CD4-positive, CD25-positive, alpha-beta regulatory T cell (primary cell): ENCODE data around the gene GUCY2D. TPM values are rescaled to one million over a fixed set of nuclear protein-coding genes. Genes with fewer than 3 reads are reported as not detected.

Experiments used
- ATAC-seq, 2 donors: fragments of 150-1000 bp; cut with Tn5 transposase; one replicate each; pipeline ENCODE4 v1.10.0; 2021; ENCODE audit warnings: low read depth in 2 of 2, moderate number of reproducible peaks in 2 of 2, moderate library complexity in 1 of 2
- DNase-seq, 3 donors: peaks; one replicate each; pipeline versions ENCODE4 v3.0.0 to v3.0.0-alpha.2; 2012 to 2022; ENCODE audit warnings: mixed read lengths in 1 of 3
- H3K27ac ChIP-seq: one replicate; pipeline ENCODE4 v1.7.0; 2013; ENCODE audit warnings: mild to moderate bottlenecking, low read length; ENCODE audit not compliant: insufficient read depth, poor library complexity, severe bottlenecking
- H3K27me3 ChIP-seq: one replicate; pipeline ENCODE4 v1.7.0; 2013; ENCODE audit warnings: low read length; ENCODE audit not compliant: control insufficient read depth, insufficient read depth
- H3K36me3 ChIP-seq: one replicate; pipeline ENCODE4 v1.7.0; 2013; ENCODE audit warnings: mild to moderate bottlenecking, low read length, moderate library complexity; ENCODE audit not compliant: control insufficient read depth, insufficient read depth
- H3K4me1 ChIP-seq: 2 replicates; pipeline ENCODE4 v1.7.0; 2013; ENCODE audit warnings: mild to moderate bottlenecking, low read length; ENCODE audit not compliant: insufficient read depth, control insufficient read depth, poor library complexity, severe bottlenecking
- H3K4me3 ChIP-seq: one replicate; pipeline ENCODE4 v1.7.0; 2013; ENCODE audit warnings: low read depth, mild to moderate bottlenecking, low read length, moderate library complexity
- H3K9me3 ChIP-seq, 2 experiments: 1 replicate in 1 of 2; 2 replicates in 1 of 2; pipeline ENCODE4 v1.7.0; 2013; ENCODE audit warnings: low read length in 2 of 2, mild to moderate bottlenecking in 1 of 2, moderate library complexity in 1 of 2; ENCODE audit not compliant: control insufficient read depth in 2 of 2
- H3K27ac Mint-ChIP-seq, 3 donors: one replicate each; pipeline ENCODE4 v1.8.0; 2020 to 2022; ENCODE audit warnings: mild to moderate bottlenecking in 3 of 3, mixed read lengths in 3 of 3, moderate library complexity in 2 of 3
- H3K27me3 Mint-ChIP-seq: one replicate; pipeline ENCODE4 v1.8.0; 2022; ENCODE audit warnings: mild to moderate bottlenecking, mixed read lengths
- H3K36me3 Mint-ChIP-seq: one replicate; pipeline ENCODE4 v1.8.0; 2020; ENCODE audit warnings: mixed read lengths
- H3K4me1 Mint-ChIP-seq, 4 donors: one replicate each; pipeline ENCODE4 v1.8.0; 2020 to 2022; ENCODE audit warnings: mixed read lengths in 4 of 4, mild to moderate bottlenecking in 1 of 4
- H3K4me3 Mint-ChIP-seq, 4 donors: one replicate each; pipeline ENCODE4 v1.8.0; 2020 to 2022; ENCODE audit warnings: mild to moderate bottlenecking in 4 of 4, mixed read lengths in 4 of 4, moderate library complexity in 3 of 4
- H3K9me3 Mint-ChIP-seq, 7 donors: one replicate each; pipeline ENCODE4 v1.8.0; 2020 to 2022; ENCODE audit warnings: mixed read lengths in 7 of 7, mild to moderate bottlenecking in 3 of 7, moderate library complexity in 2 of 7
- polyA plus RNA-seq, 4 donors: library from polyadenylated mRNA; unstranded; fragments of 300-500 nt; fragmentation: Illumina TruSeq; gene quantifications; one replicate each; pipeline ENCODE4 v1.2.3, GENCODE V29; 2021
- total RNA-seq: library from RNA; stranded (reverse); gene quantifications from one replicate; pipeline ENCODE4 v1.2.3, GENCODE V29; 2022

Gene GUCY2D
- total and polyA plus RNA-seq, 5 donors from 2014 or later = 0.23 TPM; not detected in 4

DNA sequence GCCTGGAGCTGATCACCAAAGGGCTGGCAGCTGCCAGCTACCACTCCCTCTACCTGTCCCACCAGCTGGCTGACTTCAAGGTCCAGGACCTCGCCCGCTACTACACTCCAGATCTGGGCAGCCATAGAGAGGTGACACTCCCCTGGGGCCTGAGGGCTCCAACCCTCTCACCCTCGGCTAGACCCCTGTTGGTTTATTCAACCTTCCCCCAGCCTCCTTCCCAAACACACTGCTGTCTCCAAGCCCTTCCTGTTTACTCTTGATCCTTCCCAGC is 67.1 kb downstream of the GUCY2D start:
- ATAC-seq = no peak
- Mint-ChIP-seq H3K27me3 (peaks cover 51% of the 10 kb centered on the region), H3K9me3 (peaks cover 0 to 2% (median 0%) of the 10 kb centered on the region in 7 donors), H3K36me3 (no peaks in the 10 kb centered on the region), H3K27ac (no peak overlapping the region), H3K4me1 (peaks cover 0 to 23% (median 10%) of the 10 kb centered on the region in 4 donors), H3K4me3 (no peak overlapping the region)
- DNase-seq = no peak
- H3K27me3 ChIP-seq = peaks cover 13% of the 10 kb centered on the region
- H3K27ac ChIP-seq = no peak overlapping the region
- H3K9me3 ChIP-seq = no peaks in the 10 kb centered on the region
- H3K4me3 ChIP-seq = no peak overlapping the region
- no peaks in the 10 kb centered on the region for H3K36me3 ChIP-seq
- H3K4me1 ChIP-seq = peaks cover 22% of the 10 kb centered on the region

Other genes with a start within 250 kb of the GUCY2D start
- 255 TPM for gene KDM6B, start 168.4 kb upstream of the GUCY2D start, total RNA-seq
- under 1 TPM; 0.30 to 0.74 (median 0.42) TPM for gene KDM6B, start 168.4 kb upstream of the GUCY2D start, polyA plus RNA-seq
- gene TMEM88, start 147.5 kb upstream of the GUCY2D start, total RNA-seq = 31.5 TPM
- gene TMEM88, start 147.5 kb upstream of the GUCY2D start, polyA plus RNA-seq = not detected
- 23.6 TPM for gene NAA38, start 145.1 kb upstream of the GUCY2D start, total RNA-seq
- 100 to 1,000 TPM; 128 to 192 (median 141) TPM for gene NAA38, start 145.1 kb upstream of the GUCY2D start, polyA plus RNA-seq
- gene CYB5D1, start 144.6 kb upstream of the GUCY2D start, total RNA-seq = 11.8 TPM
- 1 to 10 TPM; 3.1 to 5.4 (median 4.2) TPM for gene CYB5D1, start 144.6 kb upstream of the GUCY2D start, polyA plus RNA-seq
- 273 TPM for gene CHD3, start 113.8 kb upstream of the GUCY2D start, total RNA-seq
- gene CHD3, start 113.8 kb upstream of the GUCY2D start, polyA plus RNA-seq = 1 to 10 TPM; 5.0 to 9.0 (median 7.2) TPM
- 2.4 TPM for gene RNF227, start 86.3 kb upstream of the GUCY2D start, total RNA-seq
- gene RNF227, start 86.3 kb upstream of the GUCY2D start, polyA plus RNA-seq = 1 to 10 TPM in 3 of 4 donors, under 1 TPM in 1; 0.92 to 5.0 (median 2.9) TPM
- 8.0 TPM for gene KCNAB3, start 72.8 kb upstream of the GUCY2D start, total RNA-seq
- under 1 TPM in 3 of 4 donors, not detected in 1; 0.06 to 0.33 (median 0.08) TPM for gene KCNAB3, start 72.8 kb upstream of the GUCY2D start, polyA plus RNA-seq
- gene TRAPPC1, start 70.7 kb upstream of the GUCY2D start, total RNA-seq = 114 TPM
- gene TRAPPC1, start 70.7 kb upstream of the GUCY2D start, polyA plus RNA-seq = 100 to 1,000 TPM; 218 to 297 (median 243) TPM
- gene CNTROB, start 70.4 kb upstream of the GUCY2D start, total RNA-seq = 40.9 TPM
- 10 to 100 TPM in 1 of 4 donors, 1 to 10 TPM in 3; 5.0 to 12.3 (median 7.1) TPM for gene CNTROB, start 70.4 kb upstream of the GUCY2D start, polyA plus RNA-seq
- not detected for gene ALOX15B, start 36.4 kb downstream of the GUCY2D start, total RNA-seq
- gene ALOX15B, start 36.4 kb downstream of the GUCY2D start, polyA plus RNA-seq = not detected
- gene ALOX12B, start 85.1 kb downstream of the GUCY2D start, total RNA-seq = not detected
- gene ALOX12B, start 85.1 kb downstream of the GUCY2D start, polyA plus RNA-seq = under 1 TPM in 3 of 4 donors, not detected in 1; 0.53 to 0.68 (median 0.67) TPM
- 0.15 TPM for gene ALOXE3, start 115.9 kb downstream of the GUCY2D start, total RNA-seq
- gene ALOXE3, start 115.9 kb downstream of the GUCY2D start, polyA plus RNA-seq = under 1 TPM in 3 of 4 donors, not detected in 1; 0.18 to 0.51 (median 0.42) TPM
- not detected for gene HES7, start 121.5 kb downstream of the GUCY2D start, total RNA-seq
- gene HES7, start 121.5 kb downstream of the GUCY2D start, polyA plus RNA-seq = not detected
- gene PER1, start 149.8 kb downstream of the GUCY2D start, total RNA-seq = 1,740 TPM
- gene PER1, start 149.8 kb downstream of the GUCY2D start, polyA plus RNA-seq = 1 to 10 TPM; 4.8 to 7.7 (median 6.2) TPM
- 205 TPM for gene VAMP2, start 160.3 kb downstream of the GUCY2D start, total RNA-seq
- gene VAMP2, start 160.3 kb downstream of the GUCY2D start, polyA plus RNA-seq = 10 to 100 TPM; 42.7 to 60.4 (median 59.3) TPM
- gene TMEM107, start 173.8 kb downstream of the GUCY2D start, total RNA-seq = 27.3 TPM
- 10 to 100 TPM; 20.6 to 38.9 (median 29.9) TPM for gene TMEM107, start 173.8 kb downstream of the GUCY2D start, polyA plus RNA-seq
- gene BORCS6, start 187.6 kb downstream of the GUCY2D start, total RNA-seq = 10.1 TPM
- 10 to 100 TPM; 23.6 to 29.9 (median 25.4) TPM for gene BORCS6, start 187.6 kb downstream of the GUCY2D start, polyA plus RNA-seq
- gene AURKB, start 208.0 kb downstream of the GUCY2D start, total RNA-seq = 3.7 TPM
- gene AURKB, start 208.0 kb downstream of the GUCY2D start, polyA plus RNA-seq = 1 to 10 TPM; 1.5 to 5.3 (median 3.4) TPM
- 265 TPM for gene CTC1, start 245.4 kb downstream of the GUCY2D start, total RNA-seq
- 10 to 100 TPM; 20.2 to 32.4 (median 24.1) TPM for gene CTC1, start 245.4 kb downstream of the GUCY2D start, polyA plus RNA-seq
- gene PFAS, start 246.7 kb downstream of the GUCY2D start, total RNA-seq = 13.9 TPM
- 10 to 100 TPM in 3 of 4 donors, 1 to 10 TPM in 1; 7.4 to 12.7 (median 11.2) TPM for gene PFAS, start 246.7 kb downstream of the GUCY2D start, polyA plus RNA-seq